KOPT-K1 (cell line): Measurements from ENCODE around the gene SBNO1.
"Not testable (repeated sequence)": the region's sequence is repeated elsewhere in the genome, so short reads cannot be mapped to it uniquely, and the experiment has no call there.

ENCODE experiments used
- H3K27ac ChIP-seq: fragments of 200-600 bp; sonication (generic); 2 replicates; pipeline ENCODE4 v1.5.1; 2016; ENCODE audit warnings: antibody characterized with exemption, mild to moderate bottlenecking, low read depth, low read length; ENCODE audit not compliant: poor library complexity, severe bottlenecking
- H3K36me3 ChIP-seq: fragments of 200-600 bp; sonication (generic); 2 replicates; pipeline ENCODE4 v1.5.1; 2017; ENCODE audit warnings: antibody characterized with exemption, mild to moderate bottlenecking, low read length, moderate library complexity; ENCODE audit not compliant: insufficient read depth
- H3K9me3 ChIP-seq: fragments of 200-600 bp; sonication (generic); 2 replicates; pipeline ENCODE4 v1.5.1; 2017; ENCODE audit warnings: antibody characterized with exemption, low read length, mild to moderate bottlenecking; ENCODE audit not compliant: insufficient read depth, poor library complexity, severe bottlenecking

The SBNO1 gene

DNA sequence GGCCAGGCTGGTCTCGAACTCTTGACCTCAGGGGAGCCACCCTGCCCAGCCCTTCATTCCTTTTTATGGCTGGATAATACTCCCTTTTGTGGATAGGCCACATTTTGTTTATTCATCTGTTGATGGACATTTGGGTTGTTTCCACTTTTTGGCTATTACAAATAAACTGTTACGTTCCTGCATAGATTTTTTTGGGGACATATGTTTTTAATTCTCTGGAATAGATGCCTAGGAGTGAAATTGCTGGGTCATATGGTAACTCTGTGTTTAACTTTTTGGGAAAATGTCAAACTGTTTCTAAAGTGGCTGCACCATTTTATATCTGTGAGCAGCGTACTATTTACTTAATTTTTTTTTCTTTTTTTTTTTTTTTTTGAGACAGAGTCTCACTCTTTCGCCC, 29.1 kb upstream of the SBNO1 start:
- Histone ChIP-seq H3K9me3 (no peaks in the 10 kb centered on the region), H3K27ac (no peak overlapping the region), H3K36me3 (peaks cover 88% of the 10 kb centered on the region)

DNA sequence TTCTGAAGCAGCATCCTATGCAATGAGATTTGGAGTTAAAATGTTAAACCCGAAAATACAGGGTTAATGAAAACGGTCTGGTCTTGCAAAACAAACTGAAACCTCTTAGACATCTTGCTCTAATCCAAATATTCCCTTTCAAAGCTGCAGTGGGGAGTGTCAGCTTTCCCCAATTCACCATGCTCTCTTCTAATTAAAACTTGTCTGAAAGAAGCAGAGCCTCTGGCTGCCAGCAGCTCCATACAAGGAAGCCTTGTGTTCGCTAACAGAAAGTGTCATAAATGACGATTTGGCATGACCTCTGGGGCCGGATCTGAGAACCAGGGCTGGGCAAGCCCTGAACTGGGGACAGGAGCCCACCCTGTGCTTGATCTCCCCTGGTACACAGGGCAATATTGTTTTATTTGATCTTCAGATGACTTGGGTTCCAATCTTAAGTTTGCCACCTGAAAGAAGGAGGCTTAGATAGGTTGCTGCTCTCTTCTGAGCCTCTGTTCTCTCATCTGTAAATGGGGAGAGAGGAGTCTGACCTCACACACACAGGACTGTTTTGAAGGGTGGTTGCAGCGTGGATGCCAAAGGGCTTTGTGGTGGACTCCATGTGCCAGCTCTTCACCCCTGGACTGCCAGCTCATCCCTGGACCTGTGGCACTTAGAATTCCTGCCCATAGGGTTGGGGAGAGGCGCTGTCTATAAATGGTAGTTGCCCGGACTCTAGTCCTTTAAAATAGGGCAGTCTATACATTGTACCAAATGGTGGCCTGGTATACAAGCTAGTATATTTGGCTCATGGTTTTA, 27.1 kb upstream of the SBNO1 start:
- Histone ChIP-seq H3K36me3 (peaks cover 68% of the 10 kb centered on the region), H3K27ac (no peak overlapping the region), H3K9me3 (no peaks in the 10 kb centered on the region)

DNA sequence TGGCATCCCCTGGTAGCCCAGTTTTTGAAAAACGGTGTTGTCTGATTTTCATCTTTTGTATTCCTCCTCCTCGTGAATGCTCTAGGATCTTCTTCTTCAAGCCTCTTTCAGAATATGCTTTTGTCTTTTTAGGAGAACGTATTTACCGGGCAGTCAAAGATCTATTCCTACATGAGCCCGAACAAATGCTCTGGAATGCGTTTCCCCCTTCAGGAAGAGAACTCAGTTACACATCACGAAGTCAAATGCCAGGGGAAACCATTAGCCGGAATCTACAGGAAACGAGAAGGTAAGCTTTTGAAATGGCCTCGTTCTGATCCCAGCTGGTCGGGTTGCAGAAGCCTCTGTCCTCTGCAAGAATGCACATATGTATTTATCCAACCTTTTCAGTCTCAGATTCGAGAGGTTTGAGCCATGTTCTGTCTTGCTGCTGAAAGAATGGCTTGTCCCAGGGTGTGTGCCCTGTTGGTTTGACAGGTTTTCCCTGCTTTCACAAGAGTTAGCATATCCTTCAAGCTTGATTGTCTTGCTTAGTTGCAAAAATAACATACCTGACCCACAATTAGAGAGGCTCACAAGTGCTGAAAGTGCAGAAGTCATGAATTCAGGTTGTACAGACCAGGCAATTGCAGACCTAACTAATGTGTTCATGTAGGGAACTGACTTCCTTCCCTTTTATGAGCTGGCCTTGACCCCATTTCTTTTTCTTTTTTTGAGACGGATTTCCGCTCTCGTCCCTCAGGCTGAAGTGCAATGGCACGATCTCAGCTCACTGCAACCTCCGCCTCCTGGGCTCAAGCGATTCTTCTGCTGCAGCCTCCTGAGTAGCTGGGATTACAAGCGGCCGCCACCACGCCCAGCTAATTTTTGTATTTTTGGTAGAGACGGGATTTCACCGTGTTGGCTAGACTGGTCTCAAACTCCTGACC, 26.1 kb upstream of the SBNO1 start:
- Histone ChIP-seq H3K36me3 (peaks cover 59% of the 10 kb centered on the region), H3K27ac (no peak overlapping the region), H3K9me3 (no peaks in the 10 kb centered on the region)

DNA sequence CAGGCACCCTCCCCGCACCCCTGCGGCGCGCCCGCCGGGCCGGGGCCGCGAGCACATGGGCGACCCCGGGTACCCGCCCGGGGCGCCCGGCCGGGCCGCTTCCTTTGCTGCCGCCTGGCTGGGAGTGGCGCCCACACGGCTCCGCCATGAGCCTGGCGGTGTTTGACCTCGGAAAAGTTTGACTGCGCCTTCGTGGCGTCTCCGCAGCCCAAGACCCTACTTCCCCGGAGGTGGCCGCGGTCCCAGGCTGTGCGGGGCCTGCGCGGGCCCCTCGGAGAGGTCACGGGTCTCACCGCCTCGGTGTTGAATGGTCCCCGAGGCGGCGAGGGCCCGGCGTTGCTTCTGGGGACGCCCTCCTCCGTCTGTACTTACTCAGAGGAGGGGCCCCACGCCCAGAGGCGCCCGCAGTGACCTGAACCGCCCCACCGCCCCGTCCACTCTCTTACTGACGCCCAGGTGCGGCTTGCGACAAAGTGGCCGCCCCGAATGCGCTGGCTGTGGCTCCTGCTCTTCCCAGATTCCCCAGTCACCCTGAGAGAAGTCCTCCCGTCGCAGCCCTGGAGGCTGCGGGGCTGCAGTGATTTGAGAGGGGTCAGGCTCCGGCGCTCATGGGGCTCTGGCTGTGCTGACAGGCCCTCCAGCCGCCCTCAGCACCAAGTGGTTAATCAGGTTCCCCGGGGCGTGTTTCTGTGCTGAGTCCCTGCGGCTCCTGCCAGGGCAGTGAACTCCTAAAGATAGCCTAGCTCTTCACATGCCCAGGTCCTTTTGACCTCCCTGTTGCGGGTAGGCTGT, 25.1 kb upstream of the SBNO1 start:
- Histone ChIP-seq H3K9me3 (no peaks in the 10 kb centered on the region), H3K36me3 (peaks cover 48% of the 10 kb centered on the region), H3K27ac (peak overlapping the region; percentile 54)

DNA sequence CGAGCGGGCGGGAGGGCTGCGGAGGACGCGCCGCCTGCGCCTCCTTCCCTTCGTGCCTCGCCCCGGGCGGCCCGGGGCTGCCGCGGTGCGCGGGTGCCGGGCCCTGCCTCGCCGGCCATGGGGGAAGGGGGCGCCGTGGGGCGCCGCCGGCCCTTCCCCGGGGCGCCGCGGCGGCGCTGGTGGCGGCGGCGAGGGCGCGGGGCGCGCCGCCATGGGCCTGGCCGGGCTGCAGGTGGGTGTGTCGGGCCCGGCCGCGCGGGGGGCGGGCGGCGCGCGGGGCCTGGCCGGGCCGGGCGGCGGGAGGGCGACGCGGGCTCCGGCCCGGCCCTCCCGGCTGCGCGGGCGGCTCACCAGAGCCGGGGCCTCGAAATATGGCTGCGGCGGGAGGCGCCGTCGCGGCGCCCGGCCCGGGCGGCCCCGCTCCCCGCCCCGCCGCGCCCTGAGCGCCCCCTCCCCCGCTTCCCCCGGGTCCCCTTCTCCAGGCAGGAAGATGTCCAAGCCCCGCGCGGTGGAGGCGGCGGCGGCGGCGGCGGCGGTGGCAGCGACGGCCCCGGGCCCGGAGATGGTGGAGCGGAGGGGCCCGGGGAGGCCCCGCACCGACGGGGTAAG, 24.4 kb upstream of the SBNO1 start:
- H3K27ac ChIP-seq = peak overlapping the region; percentile 54
- H3K36me3 ChIP-seq = peaks cover 41% of the 10 kb centered on the region
- H3K9me3 ChIP-seq = no peaks in the 10 kb centered on the region

DNA sequence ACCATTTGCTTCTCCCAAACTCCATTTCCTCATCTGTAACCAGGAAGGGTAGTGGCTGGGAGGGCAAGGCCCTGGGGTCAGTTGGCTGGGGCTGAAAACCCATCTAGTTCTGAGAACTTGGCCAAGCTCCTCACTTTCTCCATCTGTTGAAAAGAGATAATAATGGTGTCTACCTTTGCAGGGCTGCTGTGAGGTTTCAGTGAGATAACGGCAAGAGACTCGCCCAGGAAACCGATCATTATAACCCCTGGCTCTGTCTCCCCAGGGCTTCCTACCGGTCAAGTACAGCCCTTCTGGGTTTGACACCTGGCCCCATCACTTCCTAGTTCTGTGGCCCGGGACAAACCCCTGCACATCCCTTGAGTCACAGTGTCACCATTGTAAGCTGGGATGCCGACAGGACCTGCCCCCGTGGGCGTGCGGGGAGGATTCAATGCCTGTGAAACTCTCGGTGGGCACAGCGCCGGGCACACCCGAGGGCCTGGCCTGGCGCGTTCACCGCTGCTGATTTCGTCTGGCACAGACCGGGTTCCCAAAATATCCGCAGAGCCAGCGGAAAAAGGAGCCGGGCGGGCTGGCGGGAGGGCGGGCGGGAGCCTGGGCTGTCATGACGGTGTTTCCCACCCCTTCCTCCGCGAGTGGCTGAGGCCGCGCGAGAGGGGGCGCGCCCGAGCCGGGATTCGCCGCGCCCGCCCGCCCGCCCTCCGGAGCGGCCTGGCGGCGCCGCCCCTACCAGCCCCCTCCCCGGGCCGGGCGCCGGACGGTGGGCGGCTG, 23.7 kb upstream of the SBNO1 start:
- Histone ChIP-seq H3K36me3 (peaks cover 35% of the 10 kb centered on the region), H3K9me3 (no peaks in the 10 kb centered on the region), H3K27ac (peak overlapping the region; percentile 82)

DNA sequence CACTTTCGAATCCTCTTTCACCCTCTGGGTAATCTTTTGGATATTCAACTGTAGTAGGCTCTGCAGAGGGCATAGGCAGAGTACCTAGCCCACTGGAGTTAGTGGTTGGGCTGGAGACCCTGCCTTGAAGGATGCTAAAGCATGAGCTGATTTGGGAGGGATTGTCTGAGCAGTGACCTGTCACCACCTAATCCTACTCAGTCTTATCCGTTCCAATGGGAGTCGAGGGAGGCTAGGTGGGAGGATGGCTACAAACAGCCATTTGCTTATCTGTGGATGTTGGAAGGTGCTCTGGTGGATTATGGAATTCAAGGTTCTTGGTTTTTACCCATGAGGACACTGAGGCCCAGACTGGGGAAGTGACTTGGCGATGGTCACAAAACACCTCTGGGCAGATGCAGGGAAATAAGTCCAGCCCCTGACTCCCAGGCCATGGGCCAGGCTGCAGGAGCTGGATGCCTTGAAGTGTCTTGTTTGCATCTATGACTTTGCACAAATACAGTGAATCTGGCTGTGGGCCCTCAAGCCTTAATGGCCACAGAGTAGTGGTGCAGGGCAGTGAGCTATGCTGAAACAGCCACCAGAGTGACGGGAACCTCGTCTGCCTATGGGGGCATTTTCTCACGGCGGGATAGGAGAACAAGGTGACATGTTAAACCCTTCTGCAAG, 23.0 kb upstream of the SBNO1 start:
- H3K27ac ChIP-seq = peak overlapping the region; percentile 82
- H3K9me3 ChIP-seq = no peaks in the 10 kb centered on the region
- H3K36me3 ChIP-seq = peaks cover 28% of the 10 kb centered on the region

DNA sequence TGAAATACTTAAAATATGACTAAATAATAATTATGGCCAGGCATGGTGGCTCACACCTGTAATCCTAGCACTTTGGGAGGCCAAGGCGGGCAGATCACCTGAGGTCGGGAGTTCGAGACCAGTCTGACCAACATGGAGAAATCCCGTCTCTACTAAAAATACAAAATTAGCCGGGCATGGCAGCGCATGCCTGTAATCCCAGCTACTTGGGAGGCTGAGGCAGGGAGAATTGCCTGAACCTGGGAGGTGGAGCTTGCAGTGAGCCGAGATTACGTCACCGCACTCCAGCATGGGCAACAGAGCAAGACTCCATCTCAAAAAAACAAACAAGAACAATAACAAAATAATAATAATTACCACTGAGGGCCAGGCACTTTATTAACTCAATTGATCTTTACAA, 20.9 kb upstream of the SBNO1 start:
- H3K9me3 ChIP-seq, H3K27ac ChIP-seq, H3K36me3 ChIP-seq: not testable (repeated sequence)

DNA sequence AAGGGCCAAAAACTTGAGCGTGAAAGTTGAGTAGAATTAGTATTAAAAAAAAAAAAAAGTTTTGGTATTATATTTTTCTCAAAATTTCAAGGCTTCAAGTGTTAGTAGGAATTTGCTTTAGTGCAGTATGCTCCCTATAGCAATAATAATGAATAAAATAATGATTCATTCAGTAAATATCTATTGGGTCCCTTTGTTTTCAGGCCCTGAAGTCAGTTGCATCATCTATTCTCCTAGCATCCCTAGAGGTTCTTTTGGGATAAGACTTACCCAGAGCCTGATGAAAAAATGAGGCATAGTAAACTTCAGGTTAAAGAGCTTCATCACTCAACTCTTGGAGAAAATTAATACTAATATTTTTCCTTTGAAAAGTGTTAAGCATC, 20.3 kb upstream of the SBNO1 start:
- Histone ChIP-seq H3K36me3 (peaks cover 1% of the 10 kb centered on the region; the same call in 1 of the 2 replicates), H3K9me3 (no peaks in the 10 kb centered on the region), H3K27ac (peak overlapping the region; percentile 81)

DNA sequence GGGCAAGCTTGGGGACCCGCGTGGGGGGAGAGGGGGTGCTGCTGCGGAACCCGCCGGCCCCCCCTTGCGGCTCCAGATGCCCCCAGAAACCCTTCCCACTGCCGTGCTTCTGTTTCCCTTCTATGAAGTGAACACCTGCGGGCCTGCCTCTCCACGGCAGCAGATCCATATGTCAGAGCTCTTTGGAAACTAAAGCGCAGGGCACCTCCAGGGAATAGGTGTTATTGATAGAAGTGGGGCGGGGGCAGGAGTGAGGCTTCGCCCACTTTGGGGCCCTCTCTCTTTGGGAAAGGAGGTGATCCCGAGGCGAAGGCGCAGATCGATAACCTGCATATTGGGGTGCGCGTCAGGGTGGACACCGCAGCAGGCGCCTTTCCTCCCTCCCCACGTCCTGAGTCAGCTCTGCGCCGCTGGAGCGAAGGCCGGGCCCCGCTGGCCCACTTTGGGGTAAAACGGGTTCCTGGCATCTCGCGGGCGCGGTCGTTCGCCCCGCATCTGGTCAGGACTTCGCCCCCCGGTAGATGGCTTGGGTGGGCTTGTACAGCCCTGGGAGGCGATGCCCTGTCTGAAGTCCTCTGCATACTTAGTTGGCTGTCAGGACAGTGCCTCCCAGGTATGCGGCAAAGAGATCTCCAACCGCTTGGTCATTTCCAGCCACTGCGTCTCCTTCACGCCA, 19.8 kb upstream of the SBNO1 start:
- peak overlapping the region; percentile 81 for H3K27ac ChIP-seq
- H3K9me3 ChIP-seq = no peaks in the 10 kb centered on the region
- no peaks in the 10 kb centered on the region for H3K36me3 ChIP-seq

DNA sequence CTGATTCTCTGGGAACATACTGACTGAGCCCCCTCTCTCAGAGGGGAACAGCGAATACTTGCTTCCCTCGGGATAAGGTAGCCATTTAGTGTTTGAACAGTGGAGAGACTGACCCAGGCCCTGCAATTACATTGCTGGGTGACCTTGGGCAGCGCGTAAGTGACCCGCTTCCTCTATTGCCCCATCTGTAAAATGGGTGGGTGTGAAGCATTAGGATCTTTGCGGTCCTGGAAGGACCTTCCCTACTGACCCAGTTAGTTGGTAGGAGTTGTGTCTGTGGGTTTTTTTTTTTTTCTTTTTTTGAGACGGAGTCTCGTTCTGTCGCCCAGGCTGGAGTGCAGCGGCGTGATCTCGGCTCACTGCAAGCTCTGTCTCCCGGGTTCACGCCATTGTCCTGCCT, 18.0 kb upstream of the SBNO1 start:
- Histone ChIP-seq H3K9me3 (no peaks in the 10 kb centered on the region), H3K27ac (no peak overlapping the region), H3K36me3 (no peaks in the 10 kb centered on the region)

DNA sequence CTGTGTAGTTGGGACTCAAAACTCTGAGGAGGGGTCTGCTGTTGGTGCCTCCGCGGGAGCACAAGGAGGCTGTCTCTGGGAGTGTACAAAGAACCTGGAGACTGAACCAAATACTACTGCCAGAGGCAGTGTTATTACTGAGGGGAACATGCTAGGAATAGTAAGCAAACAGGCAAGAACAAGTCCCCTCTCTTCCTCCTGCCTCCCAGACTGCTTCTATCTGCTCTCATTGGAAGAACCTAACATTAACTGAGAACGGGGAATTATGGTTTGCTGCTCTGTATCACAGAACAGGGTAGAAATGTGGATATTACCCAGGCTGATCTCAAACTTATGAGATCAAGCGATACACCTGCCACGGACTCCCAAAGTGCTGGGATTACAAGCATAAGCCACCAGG, 14.7 kb upstream of the SBNO1 start:
- Histone ChIP-seq H3K27ac (no peak overlapping the region), H3K36me3 (no peaks in the 10 kb centered on the region), H3K9me3 (no peaks in the 10 kb centered on the region)

DNA sequence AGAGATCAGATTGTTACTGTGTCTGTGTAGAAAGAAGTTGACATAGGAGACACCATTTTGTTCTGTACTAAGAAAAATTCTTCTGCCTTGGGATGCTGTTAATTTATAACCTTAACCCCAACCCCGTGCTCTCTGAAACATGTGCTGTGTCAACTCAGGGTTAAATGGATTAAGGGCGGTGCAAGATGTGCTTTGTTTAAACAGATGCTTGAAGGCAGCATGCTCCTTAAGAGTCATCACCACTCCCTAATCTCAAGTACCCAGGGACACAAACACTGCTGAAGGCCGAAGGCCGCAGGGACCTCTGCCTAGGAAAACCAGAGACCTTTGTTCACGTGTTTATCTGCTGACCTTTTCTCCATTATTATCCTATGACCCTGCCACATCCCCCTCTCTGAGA, 7.8 kb upstream of the SBNO1 start:
- H3K27ac ChIP-seq, H3K36me3 ChIP-seq, H3K9me3 ChIP-seq: not testable (repeated sequence)
